ENCODE data around the gene ZNRF2. TPM values are rescaled to one million over a fixed set of nuclear protein-coding genes. Genes with fewer than 3 reads are reported as not detected.
A peak's percentile ranks its signal among the peaks of the same experiment; 100 is the strongest.

Gene ZNRF2
- total RNA-seq, 1 donor from 2014 or later = 21.4 TPM

GRCh38 chr7:30279653-30279904, 4.8 kb upstream of the ZNRF2 start:
- Mint-ChIP-seq H3K4me3 (peak overlapping the region; percentile 11), H3K27me3 (no peaks in the 10 kb centered on the region), H3K36me3 (ENCODE audit: low read depth) (no peaks in the 10 kb centered on the region), H3K9me3 (no peaks in the 10 kb centered on the region), H3K27ac (peak overlapping the region; percentile 51), H3K4me1 (peaks cover 24% of the 10 kb centered on the region)
- ChIA-PET CTCF (interaction anchor here (0.7 to 5.5 kb wide), 4 partner anchors 49 to 285 kb away, joined by 4 to 66 read pairs (median 24); no protein-coding TSS in a partner anchor), POLR2A (interaction anchor here (0.6 kb wide), 1 partner anchor 226 kb away, joined by 3 read pairs; no protein-coding TSS in a partner anchor)
- no peak for ATAC-seq (ENCODE audit: low read depth)
- DNase-seq = no peak
- TF ChIP-seq CTCF (IDR thresholded peaks at IDR 0.05) = no peak
- intact Hi-C loops (cut with micrococcal nuclease) = loop anchor here (5.0 to 10.0 kb wide), 2 partner anchors 168 to 405 kb away; no protein-coding TSS in a partner anchor

GRCh38 chr7:30280631-30281030, 3.8 kb upstream of the ZNRF2 start:
- H3K4me3 Mint-ChIP-seq = no peak overlapping the region
- peaks cover 24% of the 10 kb centered on the region for H3K4me1 Mint-ChIP-seq
- ChIA-PET CTCF (interaction anchor here (5.5 kb wide), 1 partner anchor 71 kb away, joined by 66 read pairs; no protein-coding TSS in a partner anchor), POLR2A (no interaction called here)
- TF ChIP-seq CTCF (IDR thresholded peaks at IDR 0.05) = no peak
- no peaks in the 10 kb centered on the region for H3K36me3 Mint-ChIP-seq (ENCODE audit: low read depth)
- H3K27ac Mint-ChIP-seq = no peak overlapping the region
- DNase-seq = no peak
- intact Hi-C loops (cut with micrococcal nuclease) = no loop called here
- no peak for ATAC-seq (ENCODE audit: low read depth)
- no peaks in the 10 kb centered on the region for H3K9me3 Mint-ChIP-seq
- no peaks in the 10 kb centered on the region for H3K27me3 Mint-ChIP-seq

GRCh38 chr7:30281263-30281662, 3.1 kb upstream of the ZNRF2 start:
- no peak overlapping the region for H3K27ac Mint-ChIP-seq
- no peak overlapping the region for H3K4me3 Mint-ChIP-seq
- peaks cover 6% of the 10 kb centered on the region for H3K36me3 Mint-ChIP-seq (ENCODE audit: low read depth)
- CTCF ChIA-PET = interaction anchor here (0.7 kb wide), 1 partner anchor 166 kb away, joined by 3 read pairs; no protein-coding TSS in a partner anchor
- H3K4me1 Mint-ChIP-seq = peaks cover 29% of the 10 kb centered on the region
- no peaks in the 10 kb centered on the region for H3K27me3 Mint-ChIP-seq
- POLR2A ChIA-PET = no interaction called here
- DNase-seq = no peak
- peaks cover under 1% of the 10 kb centered on the region for H3K9me3 Mint-ChIP-seq
- intact Hi-C loops (cut with micrococcal nuclease) = no loop called here
- TF ChIP-seq CTCF (IDR thresholded peaks at IDR 0.05) = no peak
- ATAC-seq (ENCODE audit: low read depth) = no peak

GRCh38 chr7:30281791-30282190, 2.6 kb upstream of the ZNRF2 start:
- Mint-ChIP-seq H3K36me3 (ENCODE audit: low read depth) (peaks cover 7% of the 10 kb centered on the region), H3K27me3 (no peaks in the 10 kb centered on the region), H3K4me3 (no peak overlapping the region), H3K9me3 (peaks cover 4% of the 10 kb centered on the region), H3K4me1 (peaks cover 34% of the 10 kb centered on the region), H3K27ac (no peak overlapping the region)
- intact Hi-C loops (cut with micrococcal nuclease) = no loop called here
- ATAC-seq (ENCODE audit: low read depth) (no peak), DNase-seq (no peak)
- no peak for TF ChIP-seq CTCF (IDR thresholded peaks at IDR 0.05)
- CTCF ChIA-PET = interaction anchor here (0.7 kb wide), 1 partner anchor 165 kb away, joined by 3 read pairs; no protein-coding TSS in a partner anchor
- POLR2A ChIA-PET = no interaction called here

GRCh38 chr7:30282735-30283134, 1.7 kb upstream of the ZNRF2 start:
- H3K27me3 Mint-ChIP-seq = no peaks in the 10 kb centered on the region
- peaks cover 42% of the 10 kb centered on the region for H3K4me1 Mint-ChIP-seq
- no peak for TF ChIP-seq CTCF (IDR thresholded peaks at IDR 0.05)
- ChIA-PET CTCF (no interaction called here), POLR2A (interaction anchor here (2.8 kb wide), 1 partner anchor 119 kb away, joined by 13 read pairs; no protein-coding TSS in a partner anchor)
- no peak overlapping the region for H3K4me3 Mint-ChIP-seq
- H3K9me3 Mint-ChIP-seq = peaks cover 4% of the 10 kb centered on the region
- DNase-seq = no peak
- peak overlapping the region; percentile 90 for H3K27ac Mint-ChIP-seq
- H3K36me3 Mint-ChIP-seq (ENCODE audit: low read depth) = peaks cover 7% of the 10 kb centered on the region
- intact Hi-C loops (cut with micrococcal nuclease) = no loop called here
- no peak for ATAC-seq (ENCODE audit: low read depth)
